ENCODE results near the gene UBAP1. TPM values are rescaled to one million over a fixed set of nuclear protein-coding genes. Genes with fewer than 3 reads are reported as not detected.

The UBAP1 gene
- total RNA-seq, 1 experiment from 2014 or later = 35.9 TPM

Other genes starting within 250 kb of the UBAP1 start
- 58.8 and 62.5 TPM in 2 replicates for gene UBAP2, start 130.2 kb upstream of the UBAP1 start, total RNA-seq (2021)
- 37.9 and 39.6 TPM in 2 replicates for gene DCAF12, start 52.3 kb upstream of the UBAP1 start, total RNA-seq (2021)
- 10.6 and 11.6 TPM in 2 replicates for gene KIF24, start 150.2 kb downstream of the UBAP1 start, total RNA-seq (2021)
- 19.1 and 25.3 TPM in 2 replicates for gene NUDT2, start 150.5 kb downstream of the UBAP1 start, total RNA-seq (2021)
- 7.8 and 7.9 TPM in 2 replicates for gene MYORG, start 197.9 kb downstream of the UBAP1 start, total RNA-seq (2021)

All from A673 (cell line).